Activated T-cell treated with anti-CD3 and anti-CD28 coated beads, Interleukin-2, amount 50 U/mL, for 24 hours (primary cell): Measurements from ENCODE around the gene TCTN1.
A peak's percentile ranks its signal among the peaks of the same experiment; 100 is the strongest.

ENCODE experiments used
- DNase-seq: peaks from one replicate; pipeline ENCODE4 v3.0.0-alpha.2; 2020
- H3K27ac Mint-ChIP-seq: 2 replicates; pipeline ENCODE4 v1.8.0; 2020; ENCODE audit warnings: mild to moderate bottlenecking, mixed read lengths
- H3K27me3 Mint-ChIP-seq: 2 replicates; pipeline ENCODE4 v1.8.0; 2020; ENCODE audit warnings: mixed read lengths
- H3K36me3 Mint-ChIP-seq: 2 replicates; pipeline ENCODE4 v1.8.0; 2020; ENCODE audit warnings: low read depth, mixed read lengths
- H3K4me1 Mint-ChIP-seq: 2 replicates; pipeline ENCODE4 v1.8.0; 2020; ENCODE audit warnings: low read depth, mixed read lengths
- H3K4me3 Mint-ChIP-seq: 2 replicates; pipeline ENCODE4 v1.8.0; 2020; ENCODE audit warnings: mild to moderate bottlenecking, moderate library complexity, mixed read lengths
- H3K9me3 Mint-ChIP-seq: 2 replicates; pipeline ENCODE4 v1.8.0; 2020; ENCODE audit warnings: mixed read lengths

TCTN1 gene

DNA sequence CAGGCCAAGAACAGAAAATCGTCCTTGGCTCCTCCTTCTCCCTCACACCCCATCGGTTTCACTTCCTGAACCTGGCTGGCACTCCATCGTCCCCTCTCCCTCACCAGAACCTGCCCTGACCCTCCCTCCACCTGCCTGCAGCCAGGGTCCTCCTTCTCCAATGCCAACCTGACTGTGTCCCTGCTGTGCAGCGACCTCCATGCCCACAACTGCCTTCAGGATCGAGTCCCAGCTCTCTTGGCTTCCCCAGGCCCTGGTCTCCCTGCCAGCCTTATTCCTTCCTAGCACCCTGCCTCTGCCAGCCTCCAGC is 55.2 kb downstream of the TCTN1 start:
- peak overlapping the region; percentile 92 for H3K27ac Mint-ChIP-seq
- H3K36me3 Mint-ChIP-seq, result peaks cover 17% of the 10 kb centered on the region
- no peaks in the 10 kb centered on the region for H3K27me3 Mint-ChIP-seq
- peaks cover 12% of the 10 kb centered on the region for H3K9me3 Mint-ChIP-seq
- H3K4me1 Mint-ChIP-seq, result peaks cover 29% of the 10 kb centered on the region
- no peak for DNase-seq
- H3K4me3 Mint-ChIP-seq, result no peak overlapping the region

DNA sequence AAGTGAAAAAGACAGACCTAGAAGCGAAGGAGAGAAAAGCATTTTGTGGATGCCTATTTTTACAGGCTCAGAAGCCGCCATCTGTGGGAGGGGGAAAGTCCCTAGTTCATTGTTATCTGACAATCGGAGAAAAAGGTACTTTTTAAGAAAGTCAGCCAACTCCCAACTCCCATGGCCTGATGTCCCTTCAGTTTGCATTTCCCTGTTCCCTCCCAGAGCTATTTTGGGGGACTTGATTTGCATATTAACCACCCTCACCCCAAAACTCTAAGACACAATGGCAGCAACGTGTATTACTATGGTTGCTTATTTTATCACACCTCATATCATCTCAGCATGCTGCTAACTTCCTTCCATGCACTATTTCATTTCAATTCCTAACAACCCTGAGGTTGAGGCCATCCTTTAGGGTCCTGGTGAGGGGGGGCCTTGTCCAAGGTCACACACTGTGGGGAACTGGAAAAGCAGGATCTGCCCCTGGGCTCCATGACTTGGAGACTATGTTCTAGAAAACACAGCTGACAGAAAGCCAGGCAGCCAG is 56.3 kb downstream of the TCTN1 start:
- Mint-ChIP-seq H3K4me3 (peak overlapping the region; percentile 48), H3K27ac (peak overlapping the region; percentile 92), H3K27me3 (no peaks in the 10 kb centered on the region), H3K4me1 (peaks cover 29% of the 10 kb centered on the region), H3K36me3 (peaks cover 12% of the 10 kb centered on the region), H3K9me3 (peaks cover 6% of the 10 kb centered on the region)
- DNase-seq, result peak; percentile 43

DNA sequence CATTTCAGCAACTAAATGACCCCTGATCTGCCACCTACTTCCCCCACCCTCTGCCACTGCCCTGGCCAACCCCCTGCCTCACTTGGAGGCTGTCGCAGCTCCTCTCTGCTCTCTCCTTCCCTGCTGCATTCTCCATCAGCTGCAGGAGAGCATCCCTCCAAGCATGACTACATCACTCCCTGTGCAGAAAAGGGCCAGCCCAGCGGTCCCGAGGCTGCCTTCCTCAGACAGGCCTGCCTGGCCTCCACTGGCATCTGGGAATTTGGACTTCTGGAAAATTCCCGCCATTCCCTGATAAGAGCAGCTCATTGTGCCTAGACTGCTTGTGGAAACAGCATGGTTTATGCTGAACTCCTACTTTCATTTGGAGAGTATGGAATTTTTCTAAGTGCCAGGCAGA is 62.2 kb downstream of the TCTN1 start:
- peaks cover 23% of the 10 kb centered on the region for H3K4me1 Mint-ChIP-seq
- no peak overlapping the region for H3K4me3 Mint-ChIP-seq
- peaks cover 3% of the 10 kb centered on the region for H3K9me3 Mint-ChIP-seq
- no peak for DNase-seq
- H3K27ac Mint-ChIP-seq, result peak overlapping the region; percentile 37
- H3K27me3 Mint-ChIP-seq, result no peaks in the 10 kb centered on the region
- peaks cover 8% of the 10 kb centered on the region for H3K36me3 Mint-ChIP-seq

DNA sequence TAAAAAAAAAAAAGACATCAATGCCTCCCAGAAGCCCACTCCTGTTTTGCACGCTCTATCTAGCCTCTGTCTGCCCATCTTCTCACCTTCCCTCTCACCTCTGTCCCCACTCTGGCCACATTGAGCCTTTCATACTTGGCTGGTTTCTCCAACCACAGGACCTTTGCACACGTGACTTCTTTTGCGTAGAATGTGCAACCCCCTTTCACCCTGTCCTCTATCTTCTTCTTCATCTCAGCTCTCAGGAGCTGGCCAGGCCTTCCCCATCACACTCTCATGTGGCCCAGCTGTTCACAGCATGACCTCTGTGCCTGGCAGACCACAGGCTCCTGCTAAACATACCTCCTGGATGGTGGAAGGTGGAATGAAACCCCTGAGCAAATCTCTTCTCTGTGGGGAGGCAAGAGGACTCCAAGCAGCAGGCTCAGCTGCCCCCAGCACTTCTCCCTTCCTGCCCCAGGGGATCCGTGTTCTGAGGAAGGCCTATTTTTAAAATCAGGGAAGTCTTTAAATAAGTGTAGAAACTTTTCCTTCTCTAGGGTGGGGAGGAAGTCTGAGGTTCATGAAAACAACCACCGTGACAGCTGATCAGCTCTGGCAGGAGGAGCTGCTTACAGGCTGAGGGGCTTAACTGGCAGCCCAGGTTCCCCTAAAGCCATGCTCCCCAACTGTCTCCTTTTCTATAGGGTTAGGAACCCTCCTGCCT is 63.4 kb downstream of the TCTN1 start:
- no peak overlapping the region for H3K4me3 Mint-ChIP-seq
- peaks cover 23% of the 10 kb centered on the region for H3K4me1 Mint-ChIP-seq
- no peaks in the 10 kb centered on the region for H3K27me3 Mint-ChIP-seq
- peaks cover 8% of the 10 kb centered on the region for H3K36me3 Mint-ChIP-seq
- DNase-seq, result no peak
- peaks cover 3% of the 10 kb centered on the region for H3K9me3 Mint-ChIP-seq
- peak overlapping the region; percentile 73 for H3K27ac Mint-ChIP-seq

DNA sequence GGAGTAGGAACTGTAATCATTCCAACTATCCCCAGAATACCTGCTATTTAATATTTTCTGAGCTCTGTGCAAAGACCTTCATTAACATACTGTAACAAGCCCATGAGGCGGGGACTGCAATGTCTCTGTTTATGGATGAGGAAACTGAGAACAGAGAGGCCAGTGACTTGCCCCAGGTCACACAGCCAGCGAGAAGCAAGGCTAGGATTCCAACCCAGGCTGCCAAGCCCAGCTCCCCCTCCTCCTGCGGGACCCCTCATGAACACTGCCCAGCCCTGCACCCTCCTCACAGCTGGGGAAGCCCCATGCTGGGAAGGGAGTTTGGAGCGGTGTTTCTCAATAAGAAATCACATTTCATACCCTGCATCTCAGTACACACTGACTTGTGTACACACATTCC is 64.1 kb downstream of the TCTN1 start:
- Mint-ChIP-seq H3K36me3 (peaks cover 11% of the 10 kb centered on the region), H3K27ac (peak overlapping the region; percentile 73), H3K27me3 (no peaks in the 10 kb centered on the region), H3K9me3 (peaks cover 3% of the 10 kb centered on the region), H3K4me1 (peaks cover 23% of the 10 kb centered on the region), H3K4me3 (no peak overlapping the region)
- no peak for DNase-seq

DNA sequence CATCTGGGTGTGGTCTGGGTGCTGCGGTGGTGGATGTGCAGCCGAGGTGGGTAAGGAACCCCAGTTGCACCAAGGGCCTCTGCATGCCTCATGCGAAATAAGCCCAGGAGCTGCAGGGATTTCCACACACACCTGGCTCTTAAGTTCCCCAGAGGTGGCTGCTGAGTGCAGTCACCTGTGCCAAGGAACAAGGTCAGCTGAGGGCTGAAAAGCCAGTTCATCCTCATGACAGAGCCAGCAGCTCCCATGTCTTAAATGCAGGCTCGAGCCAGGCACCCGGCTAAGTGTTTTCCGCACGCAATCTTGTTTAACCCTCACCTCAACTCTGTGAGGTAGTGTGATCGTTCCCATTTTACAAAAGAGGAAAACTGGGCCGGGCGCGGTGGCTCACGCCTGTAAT is 65.3 kb downstream of the TCTN1 start:
- peaks cover 11% of the 10 kb centered on the region for H3K36me3 Mint-ChIP-seq
- peaks cover 21% of the 10 kb centered on the region for H3K4me1 Mint-ChIP-seq
- no peaks in the 10 kb centered on the region for H3K27me3 Mint-ChIP-seq
- no peak overlapping the region for H3K4me3 Mint-ChIP-seq
- H3K9me3 Mint-ChIP-seq, result peaks cover 3% of the 10 kb centered on the region
- H3K27ac Mint-ChIP-seq, result no peak overlapping the region
- no peak for DNase-seq

DNA sequence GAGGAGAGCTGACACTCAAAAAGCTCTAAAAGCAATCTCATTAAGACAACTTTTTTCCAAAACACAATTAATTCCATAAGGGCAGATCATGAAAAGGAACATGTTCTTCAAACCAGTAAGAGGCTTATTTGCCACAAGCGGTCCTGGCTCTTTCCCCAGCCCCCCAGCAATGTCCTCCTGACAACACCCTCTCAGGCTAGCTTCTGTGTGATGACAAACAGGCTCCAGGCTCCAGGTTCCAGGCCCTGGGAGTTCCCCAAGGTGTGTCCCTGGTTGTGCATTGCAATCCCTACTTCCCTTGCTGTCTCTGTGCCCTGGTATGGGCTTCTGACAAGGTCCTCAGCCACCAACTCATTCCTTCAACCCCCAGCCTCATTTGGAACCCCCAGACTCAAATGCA is 66.1 kb downstream of the TCTN1 start:
- no peak for DNase-seq
- peaks cover 6% of the 10 kb centered on the region for H3K36me3 Mint-ChIP-seq
- H3K27ac Mint-ChIP-seq, result peak overlapping the region; percentile 16
- H3K9me3 Mint-ChIP-seq, result no peaks in the 10 kb centered on the region
- H3K4me1 Mint-ChIP-seq, result peaks cover 21% of the 10 kb centered on the region
- H3K27me3 Mint-ChIP-seq, result no peaks in the 10 kb centered on the region
- no peak overlapping the region for H3K4me3 Mint-ChIP-seq

DNA sequence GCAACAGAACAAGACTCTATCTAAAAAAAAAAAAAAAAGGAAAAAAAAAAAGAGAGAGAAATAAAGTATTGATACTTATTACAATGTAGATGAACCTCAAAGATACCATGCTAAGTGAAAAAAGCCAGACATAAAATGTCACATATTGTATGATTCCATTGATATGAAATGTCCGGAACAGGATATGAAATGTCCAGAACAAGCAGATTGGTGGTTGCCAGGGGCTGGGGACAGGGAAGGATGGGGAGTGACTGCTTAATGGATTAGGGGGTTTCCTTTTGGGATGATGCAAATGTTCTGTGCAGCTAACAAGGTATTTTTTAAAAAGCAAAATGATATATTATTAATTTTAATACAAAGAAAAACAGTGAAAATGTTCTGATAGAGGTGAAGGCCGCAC is 70.0 kb downstream of the TCTN1 start:
- Mint-ChIP-seq H3K4me1 (peaks cover 15% of the 10 kb centered on the region), H3K27ac (no peak overlapping the region), H3K36me3 (peaks cover 7% of the 10 kb centered on the region), H3K27me3 (no peaks in the 10 kb centered on the region), H3K9me3 (no peaks in the 10 kb centered on the region), H3K4me3 (no peak overlapping the region)
- no peak for DNase-seq

DNA sequence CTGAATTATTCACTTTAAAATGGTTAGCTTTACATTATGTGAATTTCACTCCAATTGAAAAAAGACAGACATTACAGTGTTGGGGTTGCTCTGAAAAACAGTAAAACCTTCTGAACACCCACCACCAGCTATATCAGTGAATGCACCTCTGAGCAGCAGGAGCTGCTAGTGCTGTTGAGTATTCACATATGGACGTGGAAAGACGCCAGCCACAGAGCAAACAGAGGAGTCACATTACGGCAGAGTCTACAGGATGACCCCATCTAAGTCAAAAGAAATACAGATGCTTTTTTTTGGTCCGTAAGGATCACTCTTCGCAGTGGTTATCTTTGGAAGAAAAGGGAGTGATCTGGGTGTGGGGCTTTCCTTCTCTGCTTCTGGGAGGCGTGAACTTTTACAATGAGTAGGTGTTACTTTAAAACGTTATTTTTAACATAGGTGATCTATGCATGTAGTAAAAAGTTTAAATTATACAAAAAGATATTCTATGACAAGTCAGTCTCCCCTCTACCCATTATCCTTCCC is 70.4 kb downstream of the TCTN1 start:
- peaks cover 7% of the 10 kb centered on the region for H3K36me3 Mint-ChIP-seq
- no peak overlapping the region for H3K4me3 Mint-ChIP-seq
- DNase-seq, result no peak
- no peaks in the 10 kb centered on the region for H3K9me3 Mint-ChIP-seq
- peaks cover 17% of the 10 kb centered on the region for H3K4me1 Mint-ChIP-seq
- H3K27me3 Mint-ChIP-seq, result no peaks in the 10 kb centered on the region
- no peak overlapping the region for H3K27ac Mint-ChIP-seq

DNA sequence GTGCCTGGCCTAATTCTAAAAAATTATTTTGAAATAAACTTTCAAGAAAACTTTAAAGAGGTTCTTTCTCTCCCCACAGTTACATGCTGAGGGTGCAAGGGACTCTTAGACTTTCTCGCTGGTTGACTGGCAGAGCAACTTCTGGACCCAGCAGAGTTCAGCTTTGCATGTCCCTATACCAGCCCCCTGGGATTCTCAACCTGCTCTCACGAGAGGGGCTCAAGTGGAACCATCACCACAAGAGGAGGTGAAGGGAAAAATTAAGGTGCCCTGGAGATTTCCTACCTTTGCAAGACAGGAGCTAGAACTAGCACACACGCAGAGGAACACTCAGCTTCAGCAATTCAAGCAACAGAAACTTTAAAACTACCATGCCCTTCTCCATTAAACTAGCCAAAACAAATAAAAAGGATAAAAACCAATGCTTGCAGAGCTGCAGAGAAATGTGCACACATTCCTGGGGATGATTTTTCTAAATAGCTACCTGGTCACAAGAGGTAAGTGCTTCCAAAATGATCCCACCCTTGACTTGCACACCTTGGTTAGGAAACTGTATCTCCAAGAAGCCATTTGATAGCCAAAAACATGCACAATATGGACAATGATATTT is 72.5 kb downstream of the TCTN1 start:
- H3K4me3 Mint-ChIP-seq, result no peak overlapping the region
- no peak overlapping the region for H3K27ac Mint-ChIP-seq
- peaks cover 29% of the 10 kb centered on the region for H3K4me1 Mint-ChIP-seq

DNA sequence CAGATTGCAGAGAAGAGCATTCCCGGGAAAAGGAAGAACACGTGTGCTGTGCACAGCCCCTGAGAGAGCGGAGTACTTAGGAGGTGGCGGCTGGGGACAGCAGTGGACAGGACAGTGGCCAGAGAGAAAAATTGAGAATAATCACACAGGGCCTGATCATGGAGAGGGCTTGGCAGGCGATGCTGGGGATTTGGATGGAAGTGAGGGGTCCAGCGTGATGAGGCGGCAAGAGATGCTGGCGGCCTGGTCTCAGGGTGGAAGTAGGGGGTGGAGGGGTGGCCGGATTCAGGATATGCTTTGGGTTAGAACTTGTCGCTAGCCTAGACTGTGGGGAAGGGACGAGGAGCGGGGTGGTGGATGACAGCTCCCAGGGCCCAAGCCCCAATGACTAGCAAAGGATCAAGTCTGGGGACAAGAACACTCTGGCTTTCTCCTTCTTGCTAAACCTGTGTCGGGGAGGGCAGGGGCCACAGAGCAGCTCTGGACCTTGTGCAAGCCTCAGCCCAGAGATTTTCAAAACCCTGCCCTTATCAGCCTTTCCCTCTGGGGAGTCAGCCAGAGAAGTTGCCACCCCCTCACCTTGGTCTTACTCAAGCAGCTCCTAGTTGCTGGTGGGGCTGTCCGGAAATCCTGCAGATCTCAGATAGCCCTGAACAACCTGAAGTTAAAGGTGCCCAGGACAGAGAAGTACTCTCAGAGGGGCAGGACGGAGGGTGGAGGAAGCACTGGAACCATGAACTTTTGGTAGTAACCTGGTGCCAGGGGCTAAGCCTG is 73.7 kb downstream of the TCTN1 start:
- Mint-ChIP-seq H3K4me3 (peak overlapping the region; percentile 76), H3K27ac (no peak overlapping the region), H3K36me3 (peaks cover 5% of the 10 kb centered on the region), H3K4me1 (peaks cover 29% of the 10 kb centered on the region), H3K9me3 (no peaks in the 10 kb centered on the region), H3K27me3 (no peaks in the 10 kb centered on the region)
- DNase-seq, result no peak

More for the DNA sequence above, 72.5 kb downstream of the TCTN1 start:
- no peak for DNase-seq
- Mint-ChIP-seq H3K36me3 (peaks cover 7% of the 10 kb centered on the region), H3K27me3 (no peaks in the 10 kb centered on the region), H3K9me3 (no peaks in the 10 kb centered on the region)

DNA sequence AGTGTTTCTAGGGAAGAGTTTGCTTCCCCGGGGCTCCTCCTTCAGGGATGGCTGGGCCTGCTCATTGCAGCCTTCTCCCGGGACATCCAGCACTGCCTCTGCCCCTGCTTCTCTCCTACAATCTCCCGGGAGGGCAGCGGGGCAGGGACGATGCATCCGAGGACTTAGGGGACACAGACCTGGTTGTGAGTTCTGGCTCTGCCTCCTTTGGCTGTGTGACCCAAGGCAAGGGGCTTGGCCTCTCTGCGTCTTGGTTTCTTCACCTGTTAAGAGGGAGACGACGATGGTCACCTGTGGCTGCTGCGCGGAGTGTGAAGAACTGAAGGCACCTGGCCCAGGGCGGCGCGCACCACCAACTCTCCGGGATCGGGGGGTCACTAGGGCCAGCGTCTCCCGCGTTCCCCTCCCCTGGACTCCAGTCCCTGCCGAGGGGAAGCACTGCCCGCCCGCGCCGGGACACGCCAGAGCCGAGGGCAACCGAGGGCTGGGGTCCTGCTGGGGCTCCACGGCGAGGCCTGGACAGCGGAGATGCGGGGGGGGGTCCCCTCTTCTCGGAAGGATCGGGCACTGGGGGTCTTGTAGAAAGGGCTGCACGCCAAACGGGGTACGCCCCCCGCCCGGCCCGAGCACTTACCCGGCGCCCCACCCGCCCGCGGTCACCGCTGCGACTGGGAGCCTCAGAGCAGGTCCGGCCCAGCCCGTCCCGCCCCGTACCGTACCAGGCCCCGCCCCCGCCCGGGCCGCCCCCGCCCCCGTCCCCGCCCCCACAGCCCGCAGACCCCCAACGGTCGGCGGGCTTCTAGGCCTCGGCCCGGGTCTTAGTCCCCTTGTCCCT is 74.7 kb downstream of the TCTN1 start, which contains the start of gene HVCN1:
TSS of gene HVCN1 (minus strand) at position 670 of the 835 bp plus-strand sequence. CDS start 5,870 bp downstream, outside the sequence.
- Mint-ChIP-seq H3K27me3 (no peaks in the 10 kb centered on the region), H3K4me3 (peak within 1 kb of the TSS; percentile 82), H3K4me1 (peaks cover 30% of the 10 kb centered on the region), H3K9me3 (no peaks in the 10 kb centered on the region), H3K27ac (peak within 1 kb of the TSS; percentile 94), H3K36me3 (peaks cover 5% of the 10 kb centered on the region)
- DNase-seq, result peak; percentile 53

DNA sequence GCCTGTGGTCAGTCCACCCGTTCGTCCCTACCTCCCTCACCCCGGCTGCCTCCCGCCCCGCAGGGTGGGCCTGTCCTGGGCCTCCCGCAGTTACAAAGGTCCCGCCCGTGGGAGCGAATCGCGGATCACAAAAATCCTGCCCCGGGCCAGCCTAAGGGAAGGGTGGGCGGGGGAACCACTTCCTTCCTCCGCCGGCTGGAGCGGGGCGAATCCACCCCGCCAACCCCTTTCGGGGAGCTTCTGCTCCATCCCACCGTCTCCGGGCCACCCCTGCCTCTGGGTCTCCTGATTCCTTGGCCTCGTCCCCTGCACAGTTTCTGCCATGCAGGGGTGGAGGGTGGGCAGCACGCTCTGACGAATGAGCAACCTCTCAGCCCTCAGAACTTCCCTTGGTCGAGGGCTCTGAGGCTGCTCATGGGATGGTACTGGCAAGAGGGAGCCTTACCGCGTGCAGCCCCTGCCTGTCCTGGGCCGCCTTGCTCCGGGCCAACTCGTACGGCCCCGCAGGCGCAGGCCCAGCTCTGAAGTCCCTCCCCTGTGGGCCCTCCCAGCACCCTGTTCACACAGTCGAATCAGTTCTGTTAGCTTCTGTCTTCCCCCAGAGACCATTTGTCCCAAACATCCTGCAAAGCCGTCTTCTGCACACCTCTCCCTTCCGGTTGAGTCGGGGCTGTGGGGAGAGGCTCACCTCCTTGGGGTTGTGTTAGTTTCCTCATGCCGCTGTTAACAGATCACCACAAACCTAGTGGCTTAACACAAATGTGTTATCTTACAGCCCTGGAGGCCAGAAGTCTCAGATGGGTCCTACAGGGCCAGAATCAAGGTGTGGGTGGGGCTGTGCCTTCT is 75.6 kb downstream of the TCTN1 start:
- Mint-ChIP-seq H3K27me3 (no peaks in the 10 kb centered on the region), H3K4me1 (peaks cover 31% of the 10 kb centered on the region)
- peak; percentile 75 for DNase-seq

More for the DNA sequence above, 75.6 kb downstream of the TCTN1 start:
- H3K36me3 Mint-ChIP-seq, result peaks cover 5% of the 10 kb centered on the region
- peak overlapping the region; percentile 82 for H3K4me3 Mint-ChIP-seq
- no peaks in the 10 kb centered on the region for H3K9me3 Mint-ChIP-seq
- H3K27ac Mint-ChIP-seq, result peak overlapping the region; percentile 94
